SU-DHL-6 (cell line): ENCODE measurements around the gene NFATC3.

ENCODE experiments used
- EZH2phosphoT487 ChIP-seq: fragments of 200-600 bp; sonication (generic), shearing (Covaris generic); conservative IDR thresholded peaks from 2 replicates; pipeline ENCODE4 v1.6.1; 2018; ENCODE audit warnings: mild to moderate bottlenecking, antibody characterized with exemption, low read length, moderate library complexity, mixed read lengths
- TF ChIP-seq, protein P1 (sequence below): fragments of 200-600 bp; sonication (generic); IDR thresholded peaks from one replicate; pipeline ENCODE4 v1.5.1; 2017; ENCODE audit warnings: antibody characterized with exemption, mild to moderate bottlenecking, low read length, moderate library complexity; ENCODE audit not compliant: insufficient read depth, poor library complexity, severe bottlenecking

DNA sequence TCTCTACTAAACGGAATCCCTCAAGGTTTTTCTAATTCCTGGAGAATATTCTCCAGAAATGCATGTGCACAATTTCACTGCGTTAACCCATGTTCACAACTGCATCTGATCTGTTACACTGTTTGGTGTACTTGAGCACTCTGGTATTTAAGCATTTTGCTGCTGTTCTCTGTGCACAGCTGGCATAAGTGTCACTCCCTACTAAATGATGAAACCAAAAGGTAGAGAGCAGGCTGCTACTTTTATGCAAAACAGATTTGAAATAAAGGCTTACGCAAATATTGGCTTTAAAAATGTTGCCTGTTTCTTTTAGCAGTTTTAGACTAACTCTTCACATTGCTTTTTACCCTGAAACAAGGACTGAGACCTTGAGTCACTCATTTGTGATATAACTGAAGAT is 109.1 kb downstream of the NFATC3 start:
- TF ChIP-seq, protein P1, sequence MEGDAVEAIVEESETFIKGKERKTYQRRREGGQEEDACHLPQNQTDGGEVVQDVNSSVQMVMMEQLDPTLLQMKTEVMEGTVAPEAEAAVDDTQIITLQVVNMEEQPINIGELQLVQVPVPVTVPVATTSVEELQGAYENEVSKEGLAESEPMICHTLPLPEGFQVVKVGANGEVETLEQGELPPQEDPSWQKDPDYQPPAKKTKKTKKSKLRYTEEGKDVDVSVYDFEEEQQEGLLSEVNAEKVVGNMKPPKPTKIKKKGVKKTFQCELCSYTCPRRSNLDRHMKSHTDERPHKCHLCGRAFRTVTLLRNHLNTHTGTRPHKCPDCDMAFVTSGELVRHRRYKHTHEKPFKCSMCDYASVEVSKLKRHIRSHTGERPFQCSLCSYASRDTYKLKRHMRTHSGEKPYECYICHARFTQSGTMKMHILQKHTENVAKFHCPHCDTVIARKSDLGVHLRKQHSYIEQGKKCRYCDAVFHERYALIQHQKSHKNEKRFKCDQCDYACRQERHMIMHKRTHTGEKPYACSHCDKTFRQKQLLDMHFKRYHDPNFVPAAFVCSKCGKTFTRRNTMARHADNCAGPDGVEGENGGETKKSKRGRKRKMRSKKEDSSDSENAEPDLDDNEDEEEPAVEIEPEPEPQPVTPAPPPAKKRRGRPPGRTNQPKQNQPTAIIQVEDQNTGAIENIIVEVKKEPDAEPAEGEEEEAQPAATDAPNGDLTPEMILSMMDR: no peak
- no peak for TF ChIP-seq EZH2phosphoT487
